GM19043 (cell line): ENCODE data around the gene FNDC5.

ENCODE experiments used
- ATAC-seq: cut with Tn5 transposase; IDR thresholded peaks from one replicate; pipeline ENCODE4 v1.9.1; 2021; ENCODE audit warnings: low read depth; ENCODE audit not compliant: unreplicated experiment

Gene FNDC5

GRCh38 chr1:32867151-32867550 is 3.6 kb downstream of the FNDC5 start:
- no peak for ATAC-seq

GRCh38 chr1:32865639-32866405 is 4.9 kb downstream of the FNDC5 start:
- ATAC-seq: no peak

GRCh38 chr1:32864375-32865019 is 6.2 kb downstream of the FNDC5 start:
- ATAC-seq: no peak

GRCh38 chr1:32863881-32864245 is 6.8 kb downstream of the FNDC5 start:
- no peak for ATAC-seq

GRCh38 chr1:32863218-32863880 is 7.4 kb downstream of the FNDC5 start:
- no peak for ATAC-seq

- ATAC-seq: no peak
These were observed 8.6 kb downstream of the FNDC5 start for GRCh38 chr1:32861904-32862695.

- ATAC-seq: no peak
These were observed 10.1 kb downstream of the FNDC5 start for GRCh38 chr1:32860566-32860965.

- no peak for ATAC-seq
These were observed 10.8 kb downstream of the FNDC5 start for GRCh38 chr1:32859915-32860314.

- ATAC-seq: no peak
These were observed 11.9 kb downstream of the FNDC5 start for GRCh38 chr1:32858791-32859190.

GRCh38 chr1:32858136-32858535 is 12.6 kb downstream of the FNDC5 start:
- no peak for ATAC-seq

- no peak for ATAC-seq
These were observed 14.7 kb downstream of the FNDC5 start for GRCh38 chr1:32855861-32856617.

- no peak for ATAC-seq
These were observed 22.2 kb downstream of the FNDC5 start for GRCh38 chr1:32848354-32849063.

- ATAC-seq: no peak
These were observed 38.8 kb downstream of the FNDC5 start for GRCh38 chr1:32831878-32832277.

- ATAC-seq: no peak
These were observed 40.4 kb downstream of the FNDC5 start for GRCh38 chr1:32830092-32830852.

GRCh38 chr1:32828341-32828740 is 42.4 kb downstream of the FNDC5 start:
- ATAC-seq: no peak

GRCh38 chr1:32825181-32825580 is 45.5 kb downstream of the FNDC5 start:
- ATAC-seq: no peak

- no peak for ATAC-seq
These were observed 51.7 kb downstream of the FNDC5 start for GRCh38 chr1:32818804-32819541.
